Epithelial cell of proximal tubule (primary cell): Measurements from ENCODE around the gene CR1. TPM values are rescaled to one million over a fixed set of nuclear protein-coding genes. Genes with fewer than 3 reads are reported as not detected.
"Not testable (repeated sequence)": the region's sequence is repeated elsewhere in the genome, so short reads cannot be mapped to it uniquely, and the experiment has no call there.

Experiments
- DNase-seq: peaks from one replicate; pipeline ENCODE4 v3.0.0-alpha.2; 2011; ENCODE audit warnings: low read depth
- H3K4me3 ChIP-seq: 2 replicates; pipeline ENCODE4 v1.5.1; 2011; ENCODE audit warnings: low read depth, mild to moderate bottlenecking, low read length
- total RNA-seq: library from RNA; depleted of rRNA; stranded (reverse); fragments of >200 nt; gene quantifications from 2 replicates; pipeline ENCODE4 v1.2.3, GENCODE V29; 2015
- TF ChIP-seq, protein P1 (sequence below): conservative IDR thresholded peaks from 2 replicates; pipeline ENCODE4 v1.5.1; 2012; ENCODE audit warnings: low read depth, mild to moderate bottlenecking, low read length

Gene CR1
- total RNA-seq, 1 donor from 2014 or later: not detected

DNA sequence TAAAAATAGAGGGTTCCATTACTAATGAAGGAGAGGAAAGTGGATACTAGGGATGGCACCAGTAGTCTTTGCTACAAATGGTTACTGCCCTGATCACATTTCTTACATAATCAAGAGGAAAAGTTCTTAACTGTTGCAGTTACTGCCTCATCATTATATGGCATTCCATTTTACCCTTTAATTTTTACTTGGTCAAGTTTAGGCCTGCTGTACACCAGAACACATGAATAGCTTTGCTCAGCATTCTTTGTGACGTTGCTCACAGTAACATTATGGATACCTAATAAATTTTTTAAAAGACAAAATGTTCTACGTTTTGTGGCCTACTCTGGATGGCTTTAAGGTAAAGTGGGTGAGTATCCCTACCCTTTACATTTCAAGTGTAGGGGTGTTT lies 110.4 kb downstream of the CR1 start:
- H3K4me3 ChIP-seq: no peak overlapping the region
- no peak for DNase-seq
- TF ChIP-seq, protein P1, sequence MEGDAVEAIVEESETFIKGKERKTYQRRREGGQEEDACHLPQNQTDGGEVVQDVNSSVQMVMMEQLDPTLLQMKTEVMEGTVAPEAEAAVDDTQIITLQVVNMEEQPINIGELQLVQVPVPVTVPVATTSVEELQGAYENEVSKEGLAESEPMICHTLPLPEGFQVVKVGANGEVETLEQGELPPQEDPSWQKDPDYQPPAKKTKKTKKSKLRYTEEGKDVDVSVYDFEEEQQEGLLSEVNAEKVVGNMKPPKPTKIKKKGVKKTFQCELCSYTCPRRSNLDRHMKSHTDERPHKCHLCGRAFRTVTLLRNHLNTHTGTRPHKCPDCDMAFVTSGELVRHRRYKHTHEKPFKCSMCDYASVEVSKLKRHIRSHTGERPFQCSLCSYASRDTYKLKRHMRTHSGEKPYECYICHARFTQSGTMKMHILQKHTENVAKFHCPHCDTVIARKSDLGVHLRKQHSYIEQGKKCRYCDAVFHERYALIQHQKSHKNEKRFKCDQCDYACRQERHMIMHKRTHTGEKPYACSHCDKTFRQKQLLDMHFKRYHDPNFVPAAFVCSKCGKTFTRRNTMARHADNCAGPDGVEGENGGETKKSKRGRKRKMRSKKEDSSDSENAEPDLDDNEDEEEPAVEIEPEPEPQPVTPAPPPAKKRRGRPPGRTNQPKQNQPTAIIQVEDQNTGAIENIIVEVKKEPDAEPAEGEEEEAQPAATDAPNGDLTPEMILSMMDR: no peak

DNA sequence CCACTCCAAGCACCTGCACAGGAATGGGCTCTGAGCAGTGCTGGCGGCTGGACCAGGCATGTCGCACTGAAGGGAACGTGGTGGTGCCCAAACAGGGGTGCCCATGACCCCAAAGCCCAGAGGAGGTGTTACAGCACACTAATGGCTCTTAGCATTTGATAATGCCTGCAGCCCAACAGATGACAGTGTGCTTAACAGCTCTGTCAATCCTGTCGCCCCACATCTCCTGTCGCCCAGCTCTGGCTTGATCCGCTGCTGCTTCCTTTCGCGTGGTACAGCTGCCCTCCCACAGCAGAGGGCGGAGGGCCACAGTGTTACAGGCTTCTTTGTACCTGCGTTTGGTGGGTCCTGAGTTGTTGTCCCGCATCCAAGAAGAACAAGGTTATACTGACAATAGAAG lies 116.8 kb downstream of the CR1 start:
- TF ChIP-seq, protein P1: no peak
- no peak for DNase-seq
- H3K4me3 ChIP-seq: no peak overlapping the region

DNA sequence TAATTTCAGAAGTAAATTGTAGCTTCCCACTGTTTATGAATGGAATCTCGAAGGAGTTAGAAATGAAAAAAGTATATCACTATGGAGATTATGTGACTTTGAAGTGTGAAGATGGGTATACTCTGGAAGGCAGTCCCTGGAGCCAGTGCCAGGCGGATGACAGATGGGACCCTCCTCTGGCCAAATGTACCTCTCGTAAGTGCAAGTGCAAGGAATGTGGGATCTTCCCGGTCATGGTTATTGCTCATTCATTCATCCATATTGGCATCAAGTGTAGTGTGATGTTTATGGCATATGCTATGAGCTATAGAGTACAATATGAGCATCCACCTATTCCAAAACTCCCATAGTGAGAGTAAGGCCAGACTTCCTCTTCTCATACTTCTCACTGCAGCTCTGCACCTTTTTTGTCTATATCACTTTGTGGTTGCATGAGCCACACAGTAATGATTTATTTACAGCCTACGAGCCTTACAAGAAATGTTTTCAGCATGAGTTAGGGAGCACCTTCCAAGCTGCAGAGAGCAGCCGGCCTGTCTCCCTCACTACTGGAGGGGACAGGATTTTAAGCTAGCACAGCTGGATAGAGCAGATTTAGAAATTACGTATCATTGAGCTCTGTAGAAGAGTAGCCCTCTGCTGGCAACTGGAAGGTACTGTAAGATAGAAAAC lies 124.0 kb downstream of the CR1 start:
- no peak for DNase-seq
- TF ChIP-seq, protein P1: peak; percentile 76
- H3K4me3 ChIP-seq: no peak overlapping the region

DNA sequence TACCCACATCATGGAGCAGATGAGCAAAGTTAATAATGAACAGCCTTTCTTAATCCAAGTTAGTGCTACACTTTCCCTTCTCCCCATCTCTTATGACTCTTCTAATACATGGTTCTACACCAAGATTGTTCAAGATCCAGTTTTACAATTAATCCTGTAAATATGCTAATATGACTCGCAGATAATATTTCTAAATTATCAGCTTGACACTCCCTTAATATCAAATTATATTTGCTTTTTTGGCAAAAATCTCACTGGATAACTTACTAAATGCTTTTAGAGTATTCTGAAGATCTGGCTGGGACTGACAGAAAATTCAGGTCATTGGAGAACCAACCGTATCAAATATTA lies 124.6 kb downstream of the CR1 start:
- DNase-seq: peak; percentile 30
- no peak overlapping the region for H3K4me3 ChIP-seq
- TF ChIP-seq, protein P1: no peak

DNA sequence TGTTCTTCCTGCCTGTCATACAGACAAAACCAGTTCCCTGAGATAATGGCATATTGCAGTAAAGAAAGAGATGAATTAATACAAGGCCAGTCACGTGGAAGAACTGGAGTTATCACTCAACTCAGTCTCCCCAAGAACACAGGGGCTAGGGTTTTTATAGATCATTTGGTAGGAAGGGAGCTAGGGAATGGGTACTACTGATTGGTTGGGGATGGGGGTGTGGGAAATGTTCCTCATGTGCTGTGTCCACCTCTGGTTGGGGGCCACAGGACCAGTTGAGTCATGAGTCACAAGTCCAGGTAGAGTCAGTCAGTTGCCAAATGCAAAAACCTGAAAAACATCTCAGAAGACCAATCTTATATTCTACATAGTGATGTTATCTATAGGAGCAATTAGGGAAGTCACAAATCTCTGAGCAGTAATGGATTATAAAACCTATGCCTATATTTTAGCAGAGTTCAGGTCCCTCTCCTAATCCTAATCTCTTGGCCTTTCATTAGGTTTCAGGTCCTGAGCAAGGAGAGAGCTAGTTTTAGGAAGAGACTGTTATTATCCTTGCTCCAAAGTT lies 129.6 kb downstream of the CR1 start:
- H3K4me3 ChIP-seq, DNase-seq: not testable (repeated sequence)

DNA sequence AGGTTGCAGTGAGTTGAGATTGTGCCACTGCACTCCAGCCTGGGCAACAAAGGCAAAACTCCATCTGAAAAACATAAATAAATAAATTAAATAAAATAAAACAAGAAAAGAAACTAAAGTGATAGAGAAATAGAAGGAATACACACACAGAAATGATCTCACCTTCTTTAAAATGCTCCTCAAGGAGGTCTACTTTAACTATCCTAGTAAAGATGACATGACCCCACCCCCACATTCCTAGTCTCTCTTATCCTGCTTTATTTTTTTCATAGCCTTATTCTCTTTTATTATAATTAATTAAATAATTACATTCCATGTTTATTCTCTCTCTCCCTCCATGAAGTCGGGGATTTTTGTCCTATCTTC lies 131.0 kb downstream of the CR1 start:
- TF ChIP-seq, protein P1: no peak
- no peak overlapping the region for H3K4me3 ChIP-seq
- no peak for DNase-seq

DNA sequence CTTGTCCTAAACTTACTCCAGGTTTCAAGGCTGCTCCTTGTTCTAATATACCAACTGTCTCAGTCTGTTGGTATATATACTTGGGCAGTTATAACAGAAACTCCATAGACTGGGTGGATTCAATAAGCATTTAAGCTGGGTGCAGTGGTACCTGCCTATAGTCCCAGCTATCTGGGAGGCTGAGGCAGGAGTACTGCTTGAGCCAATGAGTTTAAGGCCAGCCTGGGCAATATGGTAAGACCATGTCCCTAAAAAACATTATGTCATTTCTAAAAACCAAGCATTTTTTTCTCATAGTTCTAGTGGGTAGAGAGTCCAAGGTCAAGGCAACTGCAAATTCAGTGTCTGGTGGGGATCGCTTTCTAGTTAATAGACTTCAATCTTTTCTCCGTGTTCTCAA lies 131.5 kb downstream of the CR1 start:
- DNase-seq: no peak
- H3K4me3 ChIP-seq: no peak overlapping the region
- TF ChIP-seq, protein P1: no peak
